ENCODE results near the gene ZAP70. TPM values are rescaled to one million over a fixed set of nuclear protein-coding genes. Genes with fewer than 3 reads are reported as not detected.

Gene ZAP70
- total RNA-seq, 1 donor, result not detected

DNA sequence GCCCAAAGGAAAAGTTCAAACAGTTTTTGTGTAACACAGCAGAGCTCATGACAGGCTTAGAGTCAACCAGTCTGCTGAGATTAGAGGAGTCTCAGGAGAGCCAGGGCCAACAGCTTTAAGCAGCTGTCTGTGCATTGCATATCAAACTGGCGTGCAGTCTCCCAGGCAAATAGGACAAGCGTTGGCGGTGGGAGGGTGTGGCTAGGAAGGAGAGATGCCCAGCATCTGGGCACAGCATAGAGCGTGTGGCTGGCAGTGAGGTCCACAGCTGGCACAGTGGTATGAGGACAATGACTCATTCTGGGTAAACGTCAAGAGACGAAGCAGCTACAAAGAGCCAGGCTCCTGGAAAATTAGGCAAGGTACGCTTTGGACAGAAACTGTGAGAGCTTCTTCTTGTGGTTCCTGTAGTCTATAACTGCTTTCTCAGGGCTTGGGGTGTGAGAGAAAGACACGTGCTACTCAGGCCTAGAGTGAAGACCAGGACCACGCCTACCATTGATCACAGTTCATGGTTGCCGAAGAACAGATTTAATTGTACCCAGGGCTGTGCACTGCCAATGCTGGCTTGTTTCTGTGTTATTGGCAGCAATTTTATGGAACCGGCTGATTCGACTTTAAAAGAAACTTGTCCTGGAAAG lies 14.8 kb downstream of the ZAP70 start:
- H3K4me3 ChIP-seq (ENCODE audit: low read depth, low read length), result no peak overlapping the region
- TF ChIP-seq, protein P1, sequence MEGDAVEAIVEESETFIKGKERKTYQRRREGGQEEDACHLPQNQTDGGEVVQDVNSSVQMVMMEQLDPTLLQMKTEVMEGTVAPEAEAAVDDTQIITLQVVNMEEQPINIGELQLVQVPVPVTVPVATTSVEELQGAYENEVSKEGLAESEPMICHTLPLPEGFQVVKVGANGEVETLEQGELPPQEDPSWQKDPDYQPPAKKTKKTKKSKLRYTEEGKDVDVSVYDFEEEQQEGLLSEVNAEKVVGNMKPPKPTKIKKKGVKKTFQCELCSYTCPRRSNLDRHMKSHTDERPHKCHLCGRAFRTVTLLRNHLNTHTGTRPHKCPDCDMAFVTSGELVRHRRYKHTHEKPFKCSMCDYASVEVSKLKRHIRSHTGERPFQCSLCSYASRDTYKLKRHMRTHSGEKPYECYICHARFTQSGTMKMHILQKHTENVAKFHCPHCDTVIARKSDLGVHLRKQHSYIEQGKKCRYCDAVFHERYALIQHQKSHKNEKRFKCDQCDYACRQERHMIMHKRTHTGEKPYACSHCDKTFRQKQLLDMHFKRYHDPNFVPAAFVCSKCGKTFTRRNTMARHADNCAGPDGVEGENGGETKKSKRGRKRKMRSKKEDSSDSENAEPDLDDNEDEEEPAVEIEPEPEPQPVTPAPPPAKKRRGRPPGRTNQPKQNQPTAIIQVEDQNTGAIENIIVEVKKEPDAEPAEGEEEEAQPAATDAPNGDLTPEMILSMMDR (IDR thresholded peaks at IDR 0.05; ENCODE audit: insufficient read depth, low read depth, low read length), result no peak
- no peak for DNase-seq (ENCODE audit: low read depth)

DNA sequence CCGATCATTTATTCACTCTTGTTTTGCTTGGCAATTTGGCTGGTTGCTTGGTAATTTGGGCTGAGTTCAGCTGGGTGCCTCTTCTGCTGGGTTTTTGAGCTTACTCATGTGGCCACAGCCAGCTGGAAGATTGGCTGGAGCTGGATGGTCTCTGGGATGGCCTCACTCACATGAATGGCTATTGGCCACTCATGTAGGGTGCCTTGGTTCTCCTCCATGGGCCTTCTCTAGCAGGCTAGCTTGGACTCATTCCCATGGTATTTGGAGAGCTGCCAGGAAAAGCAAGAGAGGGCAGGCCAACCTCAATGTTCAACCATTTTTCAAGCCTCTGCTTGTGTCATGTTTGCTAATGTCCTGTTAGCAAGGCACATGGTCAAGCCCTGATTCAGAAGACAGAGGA lies 16.9 kb downstream of the ZAP70 start:
- no peak overlapping the region for H3K4me3 ChIP-seq (ENCODE audit: low read depth, low read length)
- no peak for DNase-seq (ENCODE audit: low read depth)
- TF ChIP-seq, protein P1 (IDR thresholded peaks at IDR 0.05; ENCODE audit: insufficient read depth, low read depth, low read length), result no peak

DNA sequence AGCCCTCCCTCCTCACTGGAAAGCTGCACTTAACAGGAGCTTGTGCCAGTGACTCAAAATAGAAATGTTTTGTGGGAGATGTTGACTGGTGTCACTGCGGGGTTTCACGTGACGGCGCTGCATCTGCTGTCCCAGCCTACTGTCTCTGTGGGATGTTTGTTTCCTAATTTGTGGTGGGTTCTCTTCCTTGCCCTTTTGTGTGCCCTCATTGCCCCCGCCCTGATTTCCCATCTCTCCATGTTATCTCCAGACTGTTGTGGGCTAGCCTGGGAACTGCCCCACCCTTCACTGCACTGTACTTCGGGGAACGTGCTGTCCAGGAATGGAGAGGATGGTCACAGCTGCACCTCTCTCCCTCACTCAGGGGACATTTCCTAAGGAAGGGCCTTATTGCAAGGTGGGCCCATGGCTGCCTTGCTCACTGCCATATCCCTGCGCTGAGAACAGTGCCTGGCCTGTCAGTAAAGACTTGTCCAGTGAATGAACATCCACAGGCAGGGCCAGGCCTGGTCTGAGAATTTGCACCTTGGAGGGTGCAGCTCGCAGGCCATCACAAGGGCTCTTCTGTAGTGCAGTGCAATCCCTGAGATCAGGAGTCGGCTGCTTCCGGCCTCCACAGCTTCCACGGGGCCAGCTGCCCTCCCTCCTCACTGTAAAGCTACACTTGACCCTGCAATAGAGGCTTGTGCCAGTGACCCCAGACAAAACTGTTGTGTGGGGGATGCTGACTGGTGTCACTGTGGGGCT lies 18.1 kb downstream of the ZAP70 start:
- TF ChIP-seq, protein P1 (IDR thresholded peaks at IDR 0.05; ENCODE audit: insufficient read depth, low read depth, low read length), result no peak
- DNase-seq (ENCODE audit: low read depth), result no peak
- no peak overlapping the region for H3K4me3 ChIP-seq (ENCODE audit: low read depth, low read length)

DNA sequence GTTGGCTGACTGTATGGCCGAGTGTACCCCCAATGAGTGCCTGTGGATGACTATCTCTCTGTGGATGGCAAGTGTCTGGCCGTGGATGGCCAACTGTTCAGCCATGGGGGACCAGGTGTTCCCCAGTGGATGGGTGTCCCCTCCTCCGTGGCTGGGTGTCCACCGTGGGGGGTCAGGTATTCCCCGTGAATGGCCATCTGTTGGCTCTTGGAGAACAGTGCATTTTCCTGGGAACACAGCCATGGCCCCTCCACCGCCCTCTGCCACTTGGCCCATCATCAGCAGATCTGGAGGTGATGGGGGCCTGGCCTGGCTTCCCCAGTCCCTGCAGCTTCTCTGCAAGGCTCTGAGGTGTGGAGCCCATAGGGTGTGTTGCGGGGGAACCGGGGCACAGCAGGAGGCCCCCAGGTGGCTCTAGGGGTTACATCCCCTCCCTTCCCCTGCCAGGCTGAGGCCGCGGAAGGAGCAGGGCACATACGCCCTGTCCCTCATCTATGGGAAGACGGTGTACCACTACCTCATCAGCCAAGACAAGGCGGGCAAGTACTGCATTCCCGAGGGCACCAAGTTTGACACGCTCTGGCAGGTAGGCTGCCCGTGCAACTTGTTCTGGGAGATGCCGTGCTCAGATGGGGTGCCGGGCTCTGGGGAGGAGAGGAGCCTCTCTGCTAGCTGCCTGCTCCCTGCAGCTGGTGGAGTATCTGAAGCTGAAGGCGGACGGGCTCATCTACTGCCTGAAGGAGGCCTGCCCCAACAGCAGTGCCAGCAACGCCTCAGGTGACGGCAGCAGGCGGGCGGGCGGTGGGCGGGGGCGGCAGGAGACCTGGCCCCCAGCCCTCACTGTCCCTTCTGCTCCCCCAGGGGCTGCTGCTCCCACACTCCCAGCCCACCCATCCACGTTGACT lies 19.3 kb downstream of the ZAP70 start:
- DNase-seq (ENCODE audit: low read depth), result no peak
- H3K4me3 ChIP-seq (ENCODE audit: low read depth, low read length), result no peak overlapping the region
- TF ChIP-seq, protein P1 (IDR thresholded peaks at IDR 0.05; ENCODE audit: insufficient read depth, low read depth, low read length), result no peak

DNA sequence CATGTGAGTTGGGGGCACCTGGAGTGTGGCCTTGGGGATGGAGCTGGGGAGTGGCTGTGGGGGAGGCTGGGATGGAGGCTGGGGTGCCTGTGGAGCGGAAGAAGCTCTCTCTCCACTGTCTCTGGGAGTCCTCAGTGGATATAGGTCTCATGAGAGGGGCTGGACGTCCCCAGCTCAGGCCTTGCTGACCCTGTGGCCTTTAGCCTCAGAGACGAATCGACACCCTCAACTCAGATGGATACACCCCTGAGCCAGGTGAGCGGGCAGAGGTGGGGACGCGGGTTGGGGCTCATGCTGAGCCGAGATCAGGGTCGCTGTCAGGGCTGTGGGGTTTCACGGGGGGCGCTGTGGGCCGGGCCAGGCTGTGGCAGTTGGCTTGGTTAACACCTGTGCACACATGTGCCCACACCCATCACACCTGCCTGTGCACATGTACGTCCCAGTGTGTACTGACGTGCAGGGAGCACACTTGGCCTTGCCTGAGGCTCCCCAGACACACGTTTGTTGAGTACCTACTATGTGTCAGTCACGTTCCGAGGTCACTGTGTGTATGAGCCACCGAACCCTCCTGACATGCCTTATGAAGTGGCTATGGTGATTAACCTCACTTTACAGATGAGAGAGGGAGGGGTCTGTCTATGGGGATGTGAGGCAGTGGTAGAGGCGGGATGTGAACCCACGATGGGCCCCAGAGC lies 20.1 kb downstream of the ZAP70 start:
- TF ChIP-seq, protein P1 (IDR thresholded peaks at IDR 0.05; ENCODE audit: insufficient read depth, low read depth, low read length), result no peak
- DNase-seq (ENCODE audit: low read depth), result no peak
- no peak overlapping the region for H3K4me3 ChIP-seq (ENCODE audit: low read depth, low read length)
